IPS-20b (cell line): ENCODE measurements around the gene DOLK.
A peak's percentile ranks its signal among the peaks of the same experiment; 100 is the strongest.
"Not testable (repeated sequence)": the region's sequence is repeated elsewhere in the genome, so short reads cannot be mapped to it uniquely, and the experiment has no call there.

ENCODE experiments used
- H3K27ac ChIP-seq: one replicate; pipeline ENCODE4 v1.5.1; 2013; ENCODE audit warnings: low read length
- H3K27me3 ChIP-seq: 2 replicates; pipeline ENCODE4 v1.6.1; 2013; ENCODE audit warnings: mild to moderate bottlenecking, low read length, inconsistent platforms; ENCODE audit not compliant: insufficient read depth
- H3K36me3 ChIP-seq: 2 replicates; pipeline ENCODE4 v1.6.1; 2013; ENCODE audit warnings: low read depth, mild to moderate bottlenecking, inconsistent platforms, low read length, moderate library complexity; ENCODE audit not compliant: insufficient read depth
- H3K4me1 ChIP-seq: 2 replicates; pipeline ENCODE4 v1.6.1; 2013; ENCODE audit warnings: mild to moderate bottlenecking, control low read depth, inconsistent platforms, low read length, moderate library complexity; ENCODE audit not compliant: insufficient read depth
- H3K4me3 ChIP-seq: 2 replicates; pipeline ENCODE4 v1.5.1; 2013; ENCODE audit warnings: mild to moderate bottlenecking, low read length, inconsistent platforms
- H3K9ac ChIP-seq: 2 replicates; pipeline ENCODE4 v1.6.1; 2013; ENCODE audit warnings: low read depth, mild to moderate bottlenecking, inconsistent platforms, low read length, moderate library complexity
- H3K9me3 ChIP-seq: 2 replicates; pipeline ENCODE4 v1.6.1; 2013; ENCODE audit warnings: mild to moderate bottlenecking, low read depth, low read length, inconsistent platforms; ENCODE audit not compliant: insufficient read depth

DOLK gene

GRCh38 chr9:128945798-128946501 lies 1.5 kb downstream of the DOLK start:
- peak overlapping the region; percentile 89 for H3K4me3 ChIP-seq
- H3K9me3 ChIP-seq: no peaks in the 10 kb centered on the region
- H3K36me3 ChIP-seq: peaks cover 25% of the 10 kb centered on the region; the same call in 1 of the 2 replicates
- peaks cover 6% of the 10 kb centered on the region for H3K4me1 ChIP-seq
- H3K27ac ChIP-seq: no peak overlapping the region
- H3K9ac ChIP-seq: no peak overlapping the region
- H3K27me3 ChIP-seq: no peaks in the 10 kb centered on the region

GRCh38 chr9:128944966-128945365 lies 2.4 kb downstream of the DOLK start:
- not testable (repeated sequence) for H3K4me3 ChIP-seq, H3K4me1 ChIP-seq, H3K27me3 ChIP-seq, H3K9me3 ChIP-seq, H3K27ac ChIP-seq, H3K9ac ChIP-seq
- peaks cover 16% of the 10 kb centered on the region; the same call in 1 of the 2 replicates for H3K36me3 ChIP-seq

GRCh38 chr9:128943832-128944620 lies 3.4 kb downstream of the DOLK start:
- Histone ChIP-seq H3K4me3 (no peak overlapping the region), H3K27ac (no peak overlapping the region), H3K9ac (no peak overlapping the region), H3K36me3 (peaks cover 8% of the 10 kb centered on the region; the same call in 1 of the 2 replicates), H3K27me3 (no peaks in the 10 kb centered on the region), H3K9me3 (no peaks in the 10 kb centered on the region), H3K4me1 (peaks cover 6% of the 10 kb centered on the region)

- Histone ChIP-seq H3K9ac (no peak overlapping the region), H3K9me3 (no peaks in the 10 kb centered on the region), H3K36me3 (peaks cover 7% of the 10 kb centered on the region; the same call in 1 of the 2 replicates), H3K27me3 (no peaks in the 10 kb centered on the region), H3K4me3 (no peak overlapping the region), H3K27ac (no peak overlapping the region), H3K4me1 (no peaks in the 10 kb centered on the region)
Observed at GRCh38 chr9:128940946-128941755, 6.3 kb downstream of the DOLK start.

- Histone ChIP-seq H3K9ac (no peak overlapping the region), H3K27ac (no peak overlapping the region), H3K27me3 (no peaks in the 10 kb centered on the region), H3K36me3 (peaks cover under 1% of the 10 kb centered on the region; the same call in 1 of the 2 replicates), H3K9me3 (no peaks in the 10 kb centered on the region), H3K4me3 (no peak overlapping the region), H3K4me1 (no peaks in the 10 kb centered on the region)
Observed at GRCh38 chr9:128940271-128940921, 7.0 kb downstream of the DOLK start.

- H3K9ac ChIP-seq: no peak overlapping the region
Observed at GRCh38 chr9:128937310-128938165, 9.9 kb downstream of the DOLK start.

GRCh38 chr9:128936171-128936865 lies 11.1 kb downstream of the DOLK start:
- Histone ChIP-seq H3K27me3 (no peaks in the 10 kb centered on the region), H3K27ac (no peak overlapping the region), H3K9me3 (no peaks in the 10 kb centered on the region), H3K4me3 (no peak overlapping the region), H3K36me3 (no peaks in the 10 kb centered on the region), H3K4me1 (no peaks in the 10 kb centered on the region), H3K9ac (no peak overlapping the region)

More at GRCh38 chr9:128937310-128938165, 9.9 kb downstream of the DOLK start:
- H3K36me3 ChIP-seq: no peaks in the 10 kb centered on the region
- H3K27ac ChIP-seq: no peak overlapping the region
- H3K4me3 ChIP-seq: no peak overlapping the region
- H3K9me3 ChIP-seq: no peaks in the 10 kb centered on the region
- H3K27me3 ChIP-seq: no peaks in the 10 kb centered on the region
- no peaks in the 10 kb centered on the region for H3K4me1 ChIP-seq

- H3K9me3 ChIP-seq: no peaks in the 10 kb centered on the region
- H3K27ac ChIP-seq: no peak overlapping the region
- H3K4me1 ChIP-seq: no peaks in the 10 kb centered on the region
- no peaks in the 10 kb centered on the region for H3K27me3 ChIP-seq
- no peaks in the 10 kb centered on the region for H3K36me3 ChIP-seq
- H3K4me3 ChIP-seq: no peak overlapping the region
- H3K9ac ChIP-seq: no peak overlapping the region
Observed at GRCh38 chr9:128933731-128934130, 13.7 kb downstream of the DOLK start.

GRCh38 chr9:128929560-128929959 lies 17.8 kb downstream of the DOLK start:
- H3K4me3 ChIP-seq: no peak overlapping the region
- H3K27me3 ChIP-seq: no peaks in the 10 kb centered on the region
- H3K36me3 ChIP-seq: no peaks in the 10 kb centered on the region
- H3K9ac ChIP-seq: no peak overlapping the region
- H3K27ac ChIP-seq: no peak overlapping the region
- no peaks in the 10 kb centered on the region for H3K9me3 ChIP-seq
- 0 out of 2 replicates have a peak, but pooled peaks cover 3% of the 10 kb centered on the region for H3K4me1 ChIP-seq

- 0 out of 2 replicates have a peak, but pooled peaks cover 3% of the 10 kb centered on the region for H3K4me1 ChIP-seq
- no peak overlapping the region for H3K9ac ChIP-seq
- no peak overlapping the region for H3K27ac ChIP-seq
Observed at GRCh38 chr9:128928624-128929023, 18.8 kb downstream of the DOLK start.

More at GRCh38 chr9:128928624-128929023, 18.8 kb downstream of the DOLK start:
- Histone ChIP-seq H3K27me3 (no peaks in the 10 kb centered on the region), H3K4me3 (no peak overlapping the region), H3K36me3 (no peaks in the 10 kb centered on the region), H3K9me3 (no peaks in the 10 kb centered on the region)
